HEK293 (cell line): Measurements from ENCODE around the gene TEKTIP1.

Source experiments
- CTCF ChIA-PET: fragments of 350-600 bp; formaldehyde crosslinking; extraction: SDS; loops from one replicate; lab custom pipeline; 2021; ENCODE audit warnings: antibody characterized with exemption; lab: Yijun Ruan, JAX
- POLR2A ChIA-PET: fragments of 300-600 bp; formaldehyde crosslinking; extraction: SDS; loops from one replicate; lab custom pipeline; 2020; ENCODE audit warnings: antibody characterized with exemption, inconsistent platforms; lab: Yijun Ruan, JAX
- H3K27ac ChIP-seq: fragments of 200-500 bp; sonication (Bioruptor generic); 2 replicates; pipeline ENCODE4 v1.5.1; 2014; ENCODE audit warnings: low read depth, low read length, control low read depth, inconsistent platforms; ENCODE audit errors: extremely low read depth
- H3K36me3 ChIP-seq, 2 experiments: fragments of 200-500 bp in 1 of 2; sonication (Bioruptor generic) in 1 of 2; 1 replicate in 1 of 2; 2 replicates in 1 of 2; pipeline ENCODE4 v1.5.1; 2014 to 2017; ENCODE audit warnings: inconsistent platforms in 2 of 2, low read length in 2 of 2; ENCODE audit not compliant: control insufficient read depth in 2 of 2, insufficient read depth in 1 of 2
- H3K4me1 ChIP-seq: fragments of 200-500 bp; sonication (Bioruptor generic); 2 replicates; pipeline ENCODE4 v1.5.1; 2014; ENCODE audit warnings: mild to moderate bottlenecking, low read length, inconsistent platforms; ENCODE audit not compliant: control insufficient read depth, insufficient read depth
- H3K4me3 ChIP-seq: 2 replicates; pipeline ENCODE4 v1.5.1; 2011; ENCODE audit warnings: low read depth, mild to moderate bottlenecking, control low read depth, low read length, moderate library complexity
- H3K9me3 ChIP-seq: fragments of 200-500 bp; sonication (Bioruptor generic); 2 replicates; pipeline ENCODE4 v1.5.1; 2014; ENCODE audit warnings: low read depth, low read length, inconsistent platforms; ENCODE audit not compliant: control insufficient read depth, insufficient read depth
- FEZF1 ChIP-seq: fragments of 450-650 bp; formaldehyde crosslinking; IDR thresholded peaks from 2 replicates; pipeline ENCODE4 v1.5.1; 2016; ENCODE audit warnings: missing biosample characterization, missing genetic modification characterization
- HOXD13 ChIP-seq: sonication (generic); formaldehyde crosslinking; IDR thresholded peaks from 2 replicates; pipeline ENCODE4 v1.8.0; 2022; ENCODE audit warnings: missing genetic modification reagents, borderline replicate concordance
- ZBTB1 ChIP-seq: fragments of 450-650 bp; formaldehyde crosslinking; IDR thresholded peaks from 2 replicates; pipeline ENCODE4 v1.5.1; 2016; ENCODE audit warnings: missing biosample characterization, missing genetic modification characterization
- ZBTB17 ChIP-seq: fragments of 450-650 bp; formaldehyde crosslinking; IDR thresholded peaks from 2 replicates; pipeline ENCODE4 v1.5.1; 2016; ENCODE audit warnings: missing biosample characterization, missing genetic modification characterization
- ZNF10 ChIP-seq: fragments of 450-650 bp; formaldehyde crosslinking; IDR thresholded peaks from 2 replicates; pipeline ENCODE4 v1.5.1; 2017; ENCODE audit warnings: missing biosample characterization, missing genetic modification characterization
- ZNF133 ChIP-seq: fragments of 450-650 bp; formaldehyde crosslinking; IDR thresholded peaks from 2 replicates; pipeline ENCODE4 v1.5.1; 2016; ENCODE audit warnings: missing biosample characterization, missing genetic modification characterization
- ZNF16 ChIP-seq: fragments of 450-650 bp; formaldehyde crosslinking; IDR thresholded peaks from 2 replicates; pipeline ENCODE4 v1.5.1; 2016; ENCODE audit warnings: low read depth, missing biosample characterization, missing genetic modification characterization
- ZNF221 ChIP-seq: fragments of 450-650 bp; formaldehyde crosslinking; IDR thresholded peaks from 2 replicates; pipeline ENCODE4 v1.5.1; 2017; ENCODE audit warnings: missing biosample characterization, missing genetic modification characterization, borderline replicate concordance
- ZNF23 ChIP-seq: fragments of 450-650 bp; formaldehyde crosslinking; IDR thresholded peaks from 2 replicates; pipeline ENCODE4 v1.5.1; 2016; ENCODE audit warnings: missing biosample characterization, missing genetic modification characterization, borderline replicate concordance
- ZNF473 ChIP-seq: fragments of 450-650 bp; formaldehyde crosslinking; IDR thresholded peaks from 2 replicates; pipeline ENCODE4 v1.5.1; 2017; ENCODE audit warnings: missing biosample characterization, missing genetic modification characterization
- ZNF501 ChIP-seq: fragments of 450-650 bp; formaldehyde crosslinking; IDR thresholded peaks from 2 replicates; pipeline ENCODE4 v1.5.1; 2016; ENCODE audit warnings: missing biosample characterization, missing genetic modification characterization
- ZNF530 ChIP-seq: fragments of 450-650 bp; formaldehyde crosslinking; IDR thresholded peaks from 2 replicates; pipeline ENCODE4 v1.5.1; 2016; ENCODE audit warnings: low read depth, missing biosample characterization, missing genetic modification characterization
- ZNF544 ChIP-seq: fragments of 450-650 bp; formaldehyde crosslinking; IDR thresholded peaks from 2 replicates; pipeline ENCODE4 v1.5.0; 2017; ENCODE audit warnings: missing biosample characterization, missing genetic modification characterization
- ZNF555 ChIP-seq: fragments of 450-650 bp; formaldehyde crosslinking; conservative IDR thresholded peaks from 2 replicates; pipeline ENCODE4 v1.5.1; 2017; ENCODE audit warnings: missing biosample characterization, mild to moderate bottlenecking, missing genetic modification characterization, inconsistent platforms
- ZNF596 ChIP-seq: fragments of 450-650 bp; IDR thresholded peaks from 2 replicates; pipeline ENCODE4 v1.5.0; 2018; ENCODE audit warnings: missing biosample characterization, mild to moderate bottlenecking, missing genetic modification characterization, moderate library complexity
- ZNF629 ChIP-seq: fragments of 450-650 bp; formaldehyde crosslinking; IDR thresholded peaks from 2 replicates; pipeline ENCODE4 v1.5.1; 2017; ENCODE audit warnings: missing biosample characterization, missing genetic modification characterization
- ZNF701 ChIP-seq: fragments of 450-650 bp; formaldehyde crosslinking; IDR thresholded peaks from 2 replicates; pipeline ENCODE4 v1.5.1; 2016; ENCODE audit warnings: missing biosample characterization, missing genetic modification characterization
- TF ChIP-seq, protein P1 (sequence below): fragments of 450-650 bp; formaldehyde crosslinking; IDR thresholded peaks from 2 replicates; pipeline ENCODE4 v1.5.1; 2016; ENCODE audit warnings: missing biosample characterization, missing genetic modification characterization, low read depth
- TF ChIP-seq, protein P2 (sequence below): fragments of 450-650 bp; formaldehyde crosslinking; IDR thresholded peaks from 2 replicates; pipeline ENCODE4 v1.5.1; 2017; ENCODE audit warnings: missing biosample characterization, missing genetic modification characterization
- TF ChIP-seq, protein P3 (sequence below): fragments of 450-650 bp; formaldehyde crosslinking; IDR thresholded peaks from 2 replicates; pipeline ENCODE4 v1.5.1; 2016; ENCODE audit warnings: missing biosample characterization, missing genetic modification characterization

TEKTIP1 gene

DNA sequence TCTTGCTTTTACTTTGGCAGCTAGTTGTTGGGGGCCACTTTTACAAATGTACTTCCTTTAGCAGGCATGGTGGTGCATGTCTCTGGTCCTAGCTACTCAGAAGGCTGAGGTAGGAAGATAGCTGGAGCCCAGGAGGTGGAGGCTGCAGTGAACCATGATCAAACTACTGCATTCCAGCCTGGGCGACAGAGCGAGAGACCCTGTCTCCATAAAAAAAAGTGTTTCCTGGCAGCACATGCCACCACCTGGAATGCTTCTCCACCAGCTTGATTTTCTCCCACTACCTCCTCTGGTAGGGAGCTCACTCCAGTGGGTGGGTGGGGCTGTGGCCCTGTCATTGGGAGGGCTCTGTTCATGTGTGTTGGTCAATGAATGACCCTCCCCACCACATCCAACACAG, 20.3 kb upstream of the TEKTIP1 start:
- ChIA-PET CTCF (interaction anchor here (0.6 kb wide), 1 partner anchor 211 kb away, joined by 4 read pairs; no protein-coding TSS in a partner anchor), POLR2A (no interaction called here)
- peaks cover 4% of the 10 kb centered on the region; the same call in 1 of the 2 replicates for H3K4me1 ChIP-seq
- no peak overlapping the region for H3K4me3 ChIP-seq
- H3K36me3 ChIP-seq: peaks cover 5 to 72% of the 10 kb centered on the region in 2 experiments; a peak in 1 of 3 replicates
- no peak overlapping the region for H3K27ac ChIP-seq
- H3K9me3 ChIP-seq: no peaks in the 10 kb centered on the region
- TF ChIP-seq ZNF530 (no peak), ZNF555 (tag by site-specific recombination) (no peak), HOXD13 (CRISPR knock-in tag) (no peak), ZNF501 (tag by site-specific recombination) (no peak), ZNF473 (no peak)

DNA sequence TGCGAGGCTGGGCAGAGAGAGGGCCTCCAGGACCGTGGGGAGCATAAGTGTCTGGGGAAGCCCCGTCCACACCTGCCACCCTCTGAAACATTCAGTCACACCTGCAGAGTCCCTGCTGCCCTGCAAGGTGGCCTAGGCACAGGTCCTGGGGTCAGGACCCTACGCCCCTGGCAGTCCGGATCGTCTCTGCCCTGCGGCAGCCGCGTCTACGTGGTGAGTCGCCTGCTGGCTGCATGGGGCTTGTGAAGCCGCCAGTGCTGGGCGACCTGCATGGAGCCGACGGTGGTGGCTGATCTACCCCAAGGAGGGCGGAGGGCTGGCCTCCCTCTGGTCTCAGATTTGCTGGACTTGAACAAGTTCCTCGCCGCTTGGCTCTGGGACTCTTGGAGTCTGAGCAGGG, 19.8 kb upstream of the TEKTIP1 start:
- peaks cover 5 to 73% of the 10 kb centered on the region in 2 experiments; a peak in 1 of 3 replicates for H3K36me3 ChIP-seq
- H3K4me1 ChIP-seq: peaks cover 4% of the 10 kb centered on the region; the same call in 1 of the 2 replicates
- CTCF ChIA-PET: interaction anchor here (0.6 kb wide), 1 partner anchor 56 kb away, joined by 3 read pairs; no protein-coding TSS in a partner anchor
- TF ChIP-seq, protein P1, sequence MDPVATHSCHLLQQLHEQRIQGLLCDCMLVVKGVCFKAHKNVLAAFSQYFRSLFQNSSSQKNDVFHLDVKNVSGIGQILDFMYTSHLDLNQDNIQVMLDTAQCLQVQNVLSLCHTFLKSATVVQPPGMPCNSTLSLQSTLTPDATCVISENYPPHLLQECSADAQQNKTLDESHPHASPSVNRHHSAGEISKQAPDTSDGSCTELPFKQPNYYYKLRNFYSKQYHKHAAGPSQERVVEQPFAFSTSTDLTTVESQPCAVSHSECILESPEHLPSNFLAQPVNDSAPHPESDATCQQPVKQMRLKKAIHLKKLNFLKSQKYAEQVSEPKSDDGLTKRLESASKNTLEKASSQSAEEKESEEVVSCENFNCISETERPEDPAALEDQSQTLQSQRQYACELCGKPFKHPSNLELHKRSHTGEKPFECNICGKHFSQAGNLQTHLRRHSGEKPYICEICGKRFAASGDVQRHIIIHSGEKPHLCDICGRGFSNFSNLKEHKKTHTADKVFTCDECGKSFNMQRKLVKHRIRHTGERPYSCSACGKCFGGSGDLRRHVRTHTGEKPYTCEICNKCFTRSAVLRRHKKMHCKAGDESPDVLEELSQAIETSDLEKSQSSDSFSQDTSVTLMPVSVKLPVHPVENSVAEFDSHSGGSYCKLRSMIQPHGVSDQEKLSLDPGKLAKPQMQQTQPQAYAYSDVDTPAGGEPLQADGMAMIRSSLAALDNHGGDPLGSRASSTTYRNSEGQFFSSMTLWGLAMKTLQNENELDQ: no peak
- TF ChIP-seq ZBTB1 (tag by site-specific recombination): no peak
- TF ChIP-seq ZBTB17: no peak
- no peak for TF ChIP-seq ZNF501 (tag by site-specific recombination)
- TF ChIP-seq ZNF629 (tag by site-specific recombination): no peak
- TF ChIP-seq ZNF133 (tag by site-specific recombination): no peak
- no peak for TF ChIP-seq ZNF23 (tag by site-specific recombination)
- no peak for TF ChIP-seq ZNF701
- TF ChIP-seq ZNF10: no peak
- TF ChIP-seq ZNF221: no peak
- TF ChIP-seq ZNF544: no peak
- TF ChIP-seq, protein P2, sequence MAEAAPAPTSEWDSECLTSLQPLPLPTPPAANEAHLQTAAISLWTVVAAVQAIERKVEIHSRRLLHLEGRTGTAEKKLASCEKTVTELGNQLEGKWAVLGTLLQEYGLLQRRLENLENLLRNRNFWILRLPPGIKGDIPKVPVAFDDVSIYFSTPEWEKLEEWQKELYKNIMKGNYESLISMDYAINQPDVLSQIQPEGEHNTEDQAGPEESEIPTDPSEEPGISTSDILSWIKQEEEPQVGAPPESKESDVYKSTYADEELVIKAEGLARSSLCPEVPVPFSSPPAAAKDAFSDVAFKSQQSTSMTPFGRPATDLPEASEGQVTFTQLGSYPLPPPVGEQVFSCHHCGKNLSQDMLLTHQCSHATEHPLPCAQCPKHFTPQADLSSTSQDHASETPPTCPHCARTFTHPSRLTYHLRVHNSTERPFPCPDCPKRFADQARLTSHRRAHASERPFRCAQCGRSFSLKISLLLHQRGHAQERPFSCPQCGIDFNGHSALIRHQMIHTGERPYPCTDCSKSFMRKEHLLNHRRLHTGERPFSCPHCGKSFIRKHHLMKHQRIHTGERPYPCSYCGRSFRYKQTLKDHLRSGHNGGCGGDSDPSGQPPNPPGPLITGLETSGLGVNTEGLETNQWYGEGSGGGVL: no peak
- no peak for TF ChIP-seq ZNF596 (tag by site-specific recombination)
- no peak for TF ChIP-seq ZNF16 (tag by site-specific recombination)
- TF ChIP-seq, protein P3, sequence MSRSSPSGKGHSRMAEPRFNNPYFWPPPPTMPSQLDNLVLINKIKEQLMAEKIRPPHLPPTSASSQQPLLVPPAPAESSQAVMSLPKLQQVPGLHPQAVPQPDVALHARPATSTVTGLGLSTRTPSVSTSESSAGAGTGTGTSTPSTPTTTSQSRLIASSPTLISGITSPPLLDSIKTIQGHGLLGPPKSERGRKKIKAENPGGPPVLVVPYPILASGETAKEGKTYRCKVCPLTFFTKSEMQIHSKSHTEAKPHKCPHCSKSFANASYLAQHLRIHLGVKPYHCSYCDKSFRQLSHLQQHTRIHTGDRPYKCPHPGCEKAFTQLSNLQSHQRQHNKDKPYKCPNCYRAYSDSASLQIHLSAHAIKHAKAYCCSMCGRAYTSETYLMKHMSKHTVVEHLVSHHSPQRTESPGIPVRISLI: no peak
- no peak for TF ChIP-seq FEZF1 (tag by site-specific recombination)
- no peak overlapping the region for H3K27ac ChIP-seq
- no peaks in the 10 kb centered on the region for H3K9me3 ChIP-seq
- H3K4me3 ChIP-seq: no peak overlapping the region
- POLR2A ChIA-PET: no interaction called here
